SK-N-SH (cell line): ENCODE data around the gene CCDC102A. TPM values are rescaled to one million over a fixed set of nuclear protein-coding genes. Genes with fewer than 3 reads are reported as not detected.

Experiments
- CTCF ChIA-PET: fragments of 300-600, 350-600 bp; formaldehyde crosslinking; extraction: SDS; loops from one replicate; lab custom pipeline; 2021; lab: Yijun Ruan, JAX
- POLR2A ChIA-PET: fragments of 350-600 bp; sonication (Branson Sonifier 250); formaldehyde crosslinking; extraction: SDS; loops from one replicate; lab custom pipeline; 2020; ENCODE audit warnings: antibody characterized with exemption, inconsistent platforms; lab: Yijun Ruan, JAX
- DNase-seq: peaks from one replicate; pipeline ENCODE4 v3.0.0; 2012
- H2AFZ ChIP-seq: fragments of 200-600 bp; sonication (generic); 2 replicates; pipeline ENCODE4 v1.8.1; 2016; ENCODE audit warnings: antibody characterized with exemption, mild to moderate bottlenecking, low read depth
- H3F3A ChIP-seq: fragments of 200-600 bp; sonication (generic); replicated peaks from 2 replicates; pipeline ENCODE3; 2016; ENCODE audit warnings: antibody characterized with exemption, mild to moderate bottlenecking; ENCODE audit not compliant: insufficient read depth
- H3K27ac ChIP-seq, 2 experiments: fragments of 200-500 bp in 1 of 2; fragments of 200-600 bp in 1 of 2; sonication (Bioruptor generic) in 1 of 2; sonication (generic), shearing (Covaris generic) in 1 of 2; 2 replicates each; pipeline versions ENCODE4 v1.5.1 to v1.6.1; 2014 to 2016; ENCODE audit warnings: low read depth in 2 of 2, inconsistent platforms in 1 of 2, low read length in 1 of 2, mild to moderate bottlenecking in 1 of 2, mixed read lengths in 1 of 2
- H3K27me3 ChIP-seq: fragments of 200-600 bp; sonication (generic), shearing (Covaris generic); 2 replicates; pipeline ENCODE4 v1.6.1; 2016; ENCODE audit warnings: mixed run types; ENCODE audit not compliant: insufficient read depth
- H3K36me3 ChIP-seq, 2 experiments: fragments of 200-500 bp in 1 of 2; fragments of 200-600 bp in 1 of 2; sonication (Bioruptor generic) in 1 of 2; sonication (generic) in 1 of 2; replicated peaks in 1 of 2; 2 replicates each; pipeline versions ENCODE3 to v1.5.1; 2014 to 2016; ENCODE audit warnings: low read length in 1 of 2, mild to moderate bottlenecking in 1 of 2; ENCODE audit not compliant: insufficient read depth in 2 of 2, control insufficient read depth in 1 of 2
- H3K4me1 ChIP-seq, 2 experiments: fragments of 200-500 bp in 1 of 2; fragments of 200-600 bp in 1 of 2; sonication (Bioruptor generic) in 1 of 2; sonication (generic), shearing (Covaris generic) in 1 of 2; 2 replicates each; pipeline versions ENCODE4 v1.5.1 to v1.6.1; 2014 to 2016; ENCODE audit warnings: low read depth in 1 of 2, low read length in 1 of 2, mixed run types in 1 of 2; ENCODE audit not compliant: insufficient read depth in 2 of 2, control insufficient read depth in 1 of 2
- H3K4me2 ChIP-seq: fragments of 200-600 bp; sonication (generic), shearing (Covaris generic); 2 replicates; pipeline ENCODE4 v1.6.1; 2017; ENCODE audit warnings: mixed run types
- H3K4me3 ChIP-seq, 2 experiments: fragments of 200-500 bp in 1 of 2; fragments of 200-600 bp in 1 of 2; sonication (Bioruptor generic) in 1 of 2; sonication (generic), shearing (Covaris generic) in 1 of 2; 2 replicates each; pipeline versions ENCODE4 v1.5.1 to v1.8.1; 2014 to 2016; ENCODE audit warnings: low read depth in 2 of 2, inconsistent platforms in 1 of 2, low read length in 1 of 2, mild to moderate bottlenecking in 1 of 2, mixed read lengths in 1 of 2, moderate library complexity in 1 of 2
- H3K79me2 ChIP-seq: fragments of 200-600 bp; sonication (generic); 2 replicates; pipeline ENCODE4 v1.8.1; 2017; ENCODE audit warnings: mild to moderate bottlenecking; ENCODE audit not compliant: insufficient read depth
- H3K9ac ChIP-seq: fragments of 200-600 bp; sonication (generic); 2 replicates; pipeline ENCODE4 v1.6.1; 2017; ENCODE audit warnings: mixed run types
- H3K9me2 ChIP-seq: fragments of 200-600 bp; sonication (generic); 2 replicates; pipeline ENCODE4 v1.6.1; 2017; ENCODE audit warnings: mixed run types
- H3K9me3 ChIP-seq: fragments of 200-600 bp; sonication (generic); 2 replicates; pipeline ENCODE4 v1.6.1; 2017; ENCODE audit warnings: mixed run types, mild to moderate bottlenecking, moderate library complexity
- H4K20me1 ChIP-seq: fragments of 200-600 bp; sonication (generic); 2 replicates; pipeline ENCODE4 v1.6.1; 2017; ENCODE audit warnings: mild to moderate bottlenecking, mixed run types; ENCODE audit not compliant: insufficient read depth
- CHD2 ChIP-seq: fragments of 150-350 bp; IDR thresholded peaks from 2 replicates; pipeline ENCODE4 v1.6.1; 2018; ENCODE audit warnings: low read length; ENCODE audit not compliant: partially characterized antibody
- ELF1 ChIP-seq: IDR thresholded peaks from 2 replicates; pipeline ENCODE4 v1.4.0; 2012
- FOSL2 ChIP-seq: IDR thresholded peaks from 2 replicates; pipeline ENCODE4 v1.4.0; 2012; ENCODE audit warnings: low read depth, mild to moderate bottlenecking, moderate library complexity, borderline replicate concordance
- GABPA ChIP-seq: IDR thresholded peaks from 2 replicates; pipeline ENCODE4 v1.4.0; 2012; ENCODE audit warnings: low read depth, mild to moderate bottlenecking
- IRF3 ChIP-seq: fragments of 150-350 bp; IDR thresholded peaks from 2 replicates; pipeline ENCODE4 v1.6.1; 2016; ENCODE audit warnings: mild to moderate bottlenecking, low read depth, low read length
- JUND ChIP-seq: IDR thresholded peaks from 2 replicates; pipeline ENCODE4 v1.4.0; 2012
- NFIC ChIP-seq: IDR thresholded peaks from 2 replicates; pipeline ENCODE4 v1.4.0; 2012; ENCODE audit warnings: borderline replicate concordance
- NRF1 ChIP-seq: IDR thresholded peaks from 2 replicates; pipeline ENCODE4 v1.6.1; 2012; ENCODE audit warnings: low read depth, mild to moderate bottlenecking, low read length
- RCOR1 ChIP-seq: fragments of 150-350 bp; IDR thresholded peaks from 2 replicates; pipeline ENCODE4 v1.6.1; 2017; ENCODE audit warnings: antibody characterized with exemption, low read length
- RXRA ChIP-seq: IDR thresholded peaks from 2 replicates; pipeline ENCODE4 v1.4.0; 2012; ENCODE audit warnings: low read depth, mild to moderate bottlenecking, borderline replicate concordance
- SIN3A ChIP-seq: IDR thresholded peaks from 2 replicates; pipeline ENCODE4 v1.6.1; 2012; ENCODE audit warnings: low read depth, mild to moderate bottlenecking, low read length, moderate library complexity, borderline replicate concordance
- TCF12 ChIP-seq: IDR thresholded peaks from 2 replicates; pipeline ENCODE4 v1.4.0; 2012
- TEAD4 ChIP-seq: IDR thresholded peaks from 2 replicates; pipeline ENCODE4 v1.4.0; 2012; ENCODE audit warnings: mild to moderate bottlenecking, borderline replicate concordance; ENCODE audit not compliant: insufficient read depth
- USF1 ChIP-seq: IDR thresholded peaks from 2 replicates; pipeline ENCODE4 v1.4.0; 2012; ENCODE audit warnings: low read depth, borderline replicate concordance
- WGBS: methylation state at CpG from one replicate; pipeline ENCODE4 v1.1.6; 2017; ENCODE audit warnings: low lambda C conversion rate; 5-methylcytosine and 5-hydroxymethylcytosine counted together
- polyA plus RNA-seq, 3 experiments: library from polyadenylated mRNA; depleted of rRNA; stranded (reverse); fragments of >200 nt; gene quantifications; 2 replicates each; pipeline ENCODE4 v1.2.3, GENCODE V29; 2012
- TF ChIP-seq, protein P1 (sequence below): IDR thresholded peaks from 2 replicates; pipeline ENCODE4 v1.6.1; 2012; ENCODE audit warnings: mild to moderate bottlenecking, low read depth, low read length, moderate library complexity
- TF ChIP-seq, protein P2 (sequence below): fragments of 150-350 bp; IDR thresholded peaks from 2 replicates; pipeline ENCODE4 v1.6.1; 2017; ENCODE audit warnings: antibody characterized with exemption, low read length, low read depth, borderline replicate concordance

The CCDC102A gene
- polyA plus RNA-seq, 1 of the 3 experiments (the other 2 are of a cell fraction): 26.2 TPM

GRCh38 chr16:57531635-57532265 lies 4.6 kb downstream of the CCDC102A start:
- ChIA-PET POLR2A (interaction anchor here (0.8 to 1.1 kb wide), 2 partner anchors 44 to 85 kb away, joined by 3 read pairs; partner anchors contain the start of genes CIAPIN1 and COQ9), CTCF (interaction anchor here (1.3 to 3.9 kb wide), 3 partner anchors 12 to 114 kb away, joined by 4 to 21 read pairs (median 15); no protein-coding TSS in a partner anchor)
- H3K4me1 ChIP-seq: peaks cover 30 to 39% of the 10 kb centered on the region in 2 experiments; a peak in 3 of 4 replicates

More at GRCh38 chr16:57531635-57532265, 4.6 kb downstream of the CCDC102A start:
- DNase-seq: peak; percentile 11
- Histone ChIP-seq H3K36me3 (peaks cover 5 to 10% of the 10 kb centered on the region in 2 experiments), H3K79me2 (peaks cover 9% of the 10 kb centered on the region; the same call in 1 of the 2 replicates), H3K4me3 (no peak overlapping the region), H3K27me3 (no peaks in the 10 kb centered on the region), H4K20me1 (no peaks in the 10 kb centered on the region), H3K4me2 (no peak overlapping the region), H3K27ac (no peak overlapping the region), H3K9me3 (no peaks in the 10 kb centered on the region), H3K9ac (no peak overlapping the region), H3F3A (no peaks in the 10 kb centered on the region), H2AFZ (no peak overlapping the region), H3K9me2 (no peaks in the 10 kb centered on the region)
- TF ChIP-seq SIN3A (no peak), TCF12 (no peak), GABPA (no peak), RCOR1 (no peak), CHD2 (no peak), NRF1 (no peak), ELF1 (no peak), USF1 (no peak), TEAD4 (no peak), NFIC (no peak), FOSL2 (no peak), IRF3 (no peak), JUND (no peak), RXRA (no peak)
- TF ChIP-seq, protein P1, sequence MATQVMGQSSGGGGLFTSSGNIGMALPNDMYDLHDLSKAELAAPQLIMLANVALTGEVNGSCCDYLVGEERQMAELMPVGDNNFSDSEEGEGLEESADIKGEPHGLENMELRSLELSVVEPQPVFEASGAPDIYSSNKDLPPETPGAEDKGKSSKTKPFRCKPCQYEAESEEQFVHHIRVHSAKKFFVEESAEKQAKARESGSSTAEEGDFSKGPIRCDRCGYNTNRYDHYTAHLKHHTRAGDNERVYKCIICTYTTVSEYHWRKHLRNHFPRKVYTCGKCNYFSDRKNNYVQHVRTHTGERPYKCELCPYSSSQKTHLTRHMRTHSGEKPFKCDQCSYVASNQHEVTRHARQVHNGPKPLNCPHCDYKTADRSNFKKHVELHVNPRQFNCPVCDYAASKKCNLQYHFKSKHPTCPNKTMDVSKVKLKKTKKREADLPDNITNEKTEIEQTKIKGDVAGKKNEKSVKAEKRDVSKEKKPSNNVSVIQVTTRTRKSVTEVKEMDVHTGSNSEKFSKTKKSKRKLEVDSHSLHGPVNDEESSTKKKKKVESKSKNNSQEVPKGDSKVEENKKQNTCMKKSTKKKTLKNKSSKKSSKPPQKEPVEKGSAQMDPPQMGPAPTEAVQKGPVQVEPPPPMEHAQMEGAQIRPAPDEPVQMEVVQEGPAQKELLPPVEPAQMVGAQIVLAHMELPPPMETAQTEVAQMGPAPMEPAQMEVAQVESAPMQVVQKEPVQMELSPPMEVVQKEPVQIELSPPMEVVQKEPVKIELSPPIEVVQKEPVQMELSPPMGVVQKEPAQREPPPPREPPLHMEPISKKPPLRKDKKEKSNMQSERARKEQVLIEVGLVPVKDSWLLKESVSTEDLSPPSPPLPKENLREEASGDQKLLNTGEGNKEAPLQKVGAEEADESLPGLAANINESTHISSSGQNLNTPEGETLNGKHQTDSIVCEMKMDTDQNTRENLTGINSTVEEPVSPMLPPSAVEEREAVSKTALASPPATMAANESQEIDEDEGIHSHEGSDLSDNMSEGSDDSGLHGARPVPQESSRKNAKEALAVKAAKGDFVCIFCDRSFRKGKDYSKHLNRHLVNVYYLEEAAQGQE: no peak
- TF ChIP-seq, protein P2, sequence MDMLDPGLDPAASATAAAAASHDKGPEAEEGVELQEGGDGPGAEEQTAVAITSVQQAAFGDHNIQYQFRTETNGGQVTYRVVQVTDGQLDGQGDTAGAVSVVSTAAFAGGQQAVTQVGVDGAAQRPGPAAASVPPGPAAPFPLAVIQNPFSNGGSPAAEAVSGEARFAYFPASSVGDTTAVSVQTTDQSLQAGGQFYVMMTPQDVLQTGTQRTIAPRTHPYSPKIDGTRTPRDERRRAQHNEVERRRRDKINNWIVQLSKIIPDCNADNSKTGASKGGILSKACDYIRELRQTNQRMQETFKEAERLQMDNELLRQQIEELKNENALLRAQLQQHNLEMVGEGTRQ: no peak
- 91% methylated on average over 8 of the region's 8 CpGs for WGBS
